ENCODE results near the gene STH. TPM values are rescaled to one million over a fixed set of nuclear protein-coding genes. Genes with fewer than 3 reads are reported as not detected.

Gene STH
- total and polyA plus RNA-seq, 2 of the 4 experiments (the other 2 are of a cell fraction): not detected

- Histone ChIP-seq H3K56ac (ENCODE audit: extremely low read depth, insufficient read depth, low read length) (no peak overlapping the region), H3K9ac (ENCODE audit: low read depth, low read length) (no peak overlapping the region), H3K4me2 (ENCODE audit: low read depth, low read length) (no peak overlapping the region), H3K79me1 (ENCODE audit: low read depth in 1 of 2, low read length in 2 of 2) (no peaks in the 10 kb centered on the region), H3K27ac (ENCODE audit: insufficient read depth, low read length) (no peak overlapping the region), H3K27me3 (ENCODE audit: control insufficient read depth, insufficient read depth, low read length) (peaks cover 7% of the 10 kb centered on the region), H2AK5ac (ENCODE audit: low read depth, low read length) (no peak overlapping the region), H4K20me1 (ENCODE audit: insufficient read depth, low read length) (no peaks in the 10 kb centered on the region), H4K91ac (ENCODE audit: insufficient read depth, low read depth, low read length) (no peak overlapping the region), H3K9me3 (ENCODE audit: control insufficient read depth, insufficient read depth, low read length) (no peaks in the 10 kb centered on the region), H2BK20ac (ENCODE audit: low read depth, low read length) (no peak overlapping the region), H3K9me1 (ENCODE audit: insufficient read depth, low read length) (no peaks in the 10 kb centered on the region), H2BK15ac (ENCODE audit: low read depth, low read length) (no peak overlapping the region), H4K5ac (ENCODE audit: low read depth, low read length) (no peak overlapping the region), H4K8ac (ENCODE audit: low read depth in 2 of 2, low read length in 2 of 2) (no peak overlapping the region), H3K4me1 (ENCODE audit: control insufficient read depth, insufficient read depth, low read length) (peaks cover 6% of the 10 kb centered on the region), H3K23ac (ENCODE audit: low read depth, low read length) (no peak overlapping the region), H2BK120ac (ENCODE audit: low read depth, low read length) (no peak overlapping the region), H3K14ac (replicated peaks; ENCODE audit: low read depth, low read length) (no peak overlapping the region), H2AFZ (replicated peaks; ENCODE audit: low read length, poor library complexity) (no peak overlapping the region), H3K18ac (ENCODE audit: low read depth, low read length) (no peak overlapping the region), H2AK9ac (replicated peaks; ENCODE audit: low read depth, low read length, poor library complexity) (no peak overlapping the region), H3K4ac (ENCODE audit: low read depth, low read length) (no peak overlapping the region), H3K36me3 (ENCODE audit: control insufficient read depth, insufficient read depth, low read length) (no peaks in the 10 kb centered on the region), H2BK5ac (ENCODE audit: low read depth, low read length, poor library complexity, severe bottlenecking) (no peak overlapping the region), H3K4me3 (ENCODE audit: insufficient read depth, low read depth, low read length) (no peak overlapping the region)
- intact Hi-C loops (cut with micrococcal nuclease): loop anchor here (1.0 to 10.0 kb wide), 2 partner anchors 210 to 282 kb away; no protein-coding TSS in a partner anchor
- BruUV-seq (replicated peaks): no TSS peak
- dilution Hi-C loops (cut with HindIII; ENCODE audit: low sequenced_read_pairs, unreplicated experiment): no loop called here
- TF ChIP-seq BHLHE40 (IDR thresholded peaks at IDR 0.05; ENCODE audit: low read depth, low read length) (no peak), CHD1 (IDR thresholded peaks at IDR 0.05; ENCODE audit: low read depth, low read length) (no peak), CTCF (conservative IDR thresholded peaks at IDR 0.05; ENCODE audit: low read depth, low read length) (no peak), MAFK (IDR thresholded peaks at IDR 0.05; ENCODE audit: low read depth, low read length) (no peak), RCOR1 (IDR thresholded peaks at IDR 0.05; ENCODE audit: insufficient replicate concordance, low read length) (no peak), SMC3 (IDR thresholded peaks at IDR 0.05; ENCODE audit: low read depth, low read length) (no peak)
- no peak for DNase-seq
- no CpG with 5 or more reads among the region's 7 CpGs for WGBS, 2 experiments (ENCODE audit: extremely low coverage in 2 of 2, insufficient read length in 1 of 2)
- in situ Hi-C loops (cut with MboI; ENCODE audit: low sequenced_read_pairs): no loop called here
- 0 out of 2 replicates have a peak, but pooled peaks have one; percentile 5 for ATAC-seq (ENCODE audit: low read depth)
- POLR2A ChIA-PET (ENCODE audit: unreplicated experiment): no interaction called here
- CTCF ChIA-PET: interaction anchor here (0.6 to 2.1 kb wide), 3 partner anchors 49 to 210 kb away, joined by 3 to 7 read pairs (median 3); partner anchors contain the start of gene KANSL1
These were observed 3.9 kb downstream of the STH start for GRCh38 chr17:46002973-46003316.

Data from IMR-90 (cell line).